Memory B cell (primary cell): ENCODE results near the gene SEC24B.

ENCODE experiments used
- ATAC-seq: fragments of 150-1000 bp; cut with Tn5 transposase; 2 replicates; pipeline ENCODE4 v1.10.0; 2021; ENCODE audit warnings: low read depth, mild to moderate bottlenecking, moderate library complexity
- DNase-seq, 2 donors: peaks; one replicate each; pipeline ENCODE4 v3.0.0; 2022; ENCODE audit warnings: low spot score in 2 of 2
- H3K27ac Mint-ChIP-seq: one replicate; pipeline ENCODE4 v1.8.0; 2022; ENCODE audit warnings: mild to moderate bottlenecking, moderate library complexity, mixed read lengths
- H3K27me3 Mint-ChIP-seq: one replicate; pipeline ENCODE4 v1.8.0; 2022; ENCODE audit warnings: mixed read lengths
- H3K36me3 Mint-ChIP-seq: one replicate; pipeline ENCODE4 v1.8.0; 2022; ENCODE audit warnings: mild to moderate bottlenecking, mixed read lengths
- H3K4me1 Mint-ChIP-seq: one replicate; pipeline ENCODE4 v1.8.0; 2022; ENCODE audit warnings: mixed read lengths
- H3K4me3 Mint-ChIP-seq: one replicate; pipeline ENCODE4 v1.8.0; 2022; ENCODE audit warnings: mild to moderate bottlenecking, moderate library complexity, mixed read lengths
- H3K9me3 Mint-ChIP-seq: one replicate; pipeline ENCODE4 v1.8.0; 2022; ENCODE audit warnings: mixed read lengths

The SEC24B gene

GRCh38 chr4:109433205-109434006, at the start of gene SEC24B:
Gene SEC24B (plus strand): TSS chr4:109433815. CDS start chr4:109433870, 55 bp downstream.
- DNase-seq, result peak; percentile 90 to 94
- Mint-ChIP-seq H3K27ac (peak within 1 kb of the TSS; percentile 87), H3K4me3 (peak within 1 kb of the TSS; percentile 83), H3K4me1 (peaks cover 29% of the 10 kb centered on the region), H3K36me3 (peaks cover 3% of the 10 kb centered on the region), H3K9me3 (no peaks in the 10 kb centered on the region), H3K27me3 (no peaks in the 10 kb centered on the region)
- peak; percentile 90 for ATAC-seq

- no peaks in the 10 kb centered on the region for H3K4me1 Mint-ChIP-seq
- no peak overlapping the region for H3K4me3 Mint-ChIP-seq
- DNase-seq (no peak), ATAC-seq (no peak)
- peaks cover 9% of the 10 kb centered on the region for H3K27me3 Mint-ChIP-seq
- H3K9me3 Mint-ChIP-seq, result no peaks in the 10 kb centered on the region
- no peak overlapping the region for H3K27ac Mint-ChIP-seq
- H3K36me3 Mint-ChIP-seq, result no peaks in the 10 kb centered on the region
These were observed 49.8 kb upstream of the SEC24B start for GRCh38 chr4:109383823-109384222.

DNA sequence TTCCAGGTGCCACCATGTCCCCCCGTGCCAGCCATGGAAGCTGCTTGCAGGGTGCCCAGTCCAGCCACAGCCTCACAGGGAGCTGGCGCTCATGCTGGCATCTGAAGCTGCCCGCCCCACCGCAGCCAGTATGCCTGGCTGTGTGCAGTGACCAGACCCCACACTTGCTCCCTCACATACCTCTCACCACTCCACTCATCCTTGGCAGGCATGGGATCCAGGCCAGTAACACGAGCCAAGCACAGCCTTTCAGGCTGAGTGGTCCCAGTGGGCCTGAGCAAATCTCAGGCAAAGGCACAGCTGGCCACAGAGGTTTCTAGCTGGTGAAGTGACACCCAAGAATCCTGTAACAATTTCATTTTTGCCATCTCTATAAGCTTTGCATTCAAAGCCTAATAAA, 48.4 kb upstream of the SEC24B start:
- Mint-ChIP-seq H3K4me3 (no peak overlapping the region), H3K27ac (no peak overlapping the region), H3K27me3 (peaks cover 9% of the 10 kb centered on the region), H3K4me1 (no peaks in the 10 kb centered on the region), H3K36me3 (no peaks in the 10 kb centered on the region), H3K9me3 (no peaks in the 10 kb centered on the region)
- ATAC-seq, result no peak
- DNase-seq, result no peak

DNA sequence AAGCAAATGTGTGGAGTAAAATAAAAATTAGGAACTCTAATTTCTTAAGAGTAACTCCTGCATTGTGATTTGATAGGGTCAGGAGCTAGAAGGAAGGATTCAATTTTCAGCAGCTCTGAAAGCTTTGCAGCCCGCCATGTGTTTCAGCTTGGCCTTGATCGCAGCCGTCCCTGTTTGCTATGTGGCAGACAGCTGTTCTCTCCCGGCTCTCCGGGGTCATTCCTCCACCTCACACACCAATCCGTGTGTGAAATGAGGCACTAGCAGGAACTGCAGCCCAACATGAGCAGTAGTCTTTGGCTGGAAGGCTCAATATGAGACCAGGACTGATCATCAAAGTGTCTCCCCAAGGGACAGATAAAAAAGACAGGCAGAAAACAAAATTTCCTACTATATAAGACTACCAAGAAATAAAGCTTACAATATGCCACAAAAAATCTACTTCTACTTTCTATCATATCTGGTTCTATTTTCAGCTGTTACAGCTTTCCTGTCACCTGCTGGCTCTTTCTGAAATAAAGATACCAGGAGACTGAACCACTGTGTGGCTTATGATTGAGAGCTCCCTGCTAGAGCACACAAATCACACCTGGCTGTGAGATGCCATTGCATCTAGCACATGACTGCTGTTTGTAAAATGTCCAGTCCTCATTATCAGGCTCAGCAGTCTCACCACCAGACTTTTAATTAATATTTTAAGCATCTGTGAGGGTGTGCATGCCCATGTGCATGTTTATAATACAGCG, 44.1 kb upstream of the SEC24B start:
- no peaks in the 10 kb centered on the region for H3K36me3 Mint-ChIP-seq
- H3K27ac Mint-ChIP-seq, result no peak overlapping the region
- peaks cover 9% of the 10 kb centered on the region for H3K27me3 Mint-ChIP-seq
- no peaks in the 10 kb centered on the region for H3K9me3 Mint-ChIP-seq
- H3K4me1 Mint-ChIP-seq, result no peaks in the 10 kb centered on the region
- ATAC-seq (no peak), DNase-seq (no peak)
- H3K4me3 Mint-ChIP-seq, result no peak overlapping the region

DNA sequence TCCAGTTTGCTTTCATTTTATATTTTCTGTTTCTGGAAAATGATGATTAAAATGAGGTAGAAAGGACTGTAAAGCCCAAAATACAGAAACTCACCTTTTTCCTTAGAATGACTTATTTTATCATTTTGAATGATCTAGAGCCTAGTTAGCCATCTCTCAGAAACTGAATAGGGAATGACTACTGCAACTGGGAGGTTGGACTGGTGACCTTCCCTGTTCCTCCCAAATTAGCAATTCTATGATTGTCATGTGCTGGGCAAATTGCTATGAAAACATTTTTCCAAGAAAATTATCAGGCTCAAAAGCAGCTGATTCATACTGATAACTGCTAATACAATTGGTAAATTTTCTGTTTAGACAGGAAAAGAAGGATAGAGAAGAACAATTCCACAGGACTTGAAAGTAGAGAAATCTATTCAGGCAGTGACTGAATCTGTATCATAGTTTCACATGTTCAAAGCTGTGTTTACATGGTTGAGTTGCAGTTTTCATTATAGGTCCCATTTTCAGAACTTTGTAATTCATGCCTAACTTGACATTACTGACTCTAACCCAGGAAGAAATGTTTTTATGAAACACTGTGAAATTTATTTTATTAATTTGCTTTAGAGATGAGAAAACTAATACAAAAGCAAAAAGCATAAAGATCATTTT, 43.4 kb upstream of the SEC24B start:
- Mint-ChIP-seq H3K4me1 (no peaks in the 10 kb centered on the region), H3K36me3 (no peaks in the 10 kb centered on the region), H3K9me3 (no peaks in the 10 kb centered on the region), H3K4me3 (no peak overlapping the region), H3K27ac (no peak overlapping the region), H3K27me3 (peaks cover 8% of the 10 kb centered on the region)
- no peak for ATAC-seq
- DNase-seq, result no peak

- no peak overlapping the region for H3K27ac Mint-ChIP-seq
- no peaks in the 10 kb centered on the region for H3K36me3 Mint-ChIP-seq
- DNase-seq (no peak), ATAC-seq (no peak)
- H3K4me3 Mint-ChIP-seq, result no peak overlapping the region
- H3K27me3 Mint-ChIP-seq, result peaks cover 2% of the 10 kb centered on the region
- H3K9me3 Mint-ChIP-seq, result no peaks in the 10 kb centered on the region
- no peaks in the 10 kb centered on the region for H3K4me1 Mint-ChIP-seq
These were observed 37.9 kb upstream of the SEC24B start for GRCh38 chr4:109395694-109396093.

- H3K36me3 Mint-ChIP-seq, result no peaks in the 10 kb centered on the region
- peaks cover 2% of the 10 kb centered on the region for H3K27me3 Mint-ChIP-seq
- no peaks in the 10 kb centered on the region for H3K4me1 Mint-ChIP-seq
- H3K27ac Mint-ChIP-seq, result no peak overlapping the region
- no peaks in the 10 kb centered on the region for H3K9me3 Mint-ChIP-seq
- DNase-seq, result no peak
- H3K4me3 Mint-ChIP-seq, result no peak overlapping the region
- ATAC-seq, result no peak
These were observed 34.7 kb upstream of the SEC24B start for GRCh38 chr4:109398928-109399327.

DNA sequence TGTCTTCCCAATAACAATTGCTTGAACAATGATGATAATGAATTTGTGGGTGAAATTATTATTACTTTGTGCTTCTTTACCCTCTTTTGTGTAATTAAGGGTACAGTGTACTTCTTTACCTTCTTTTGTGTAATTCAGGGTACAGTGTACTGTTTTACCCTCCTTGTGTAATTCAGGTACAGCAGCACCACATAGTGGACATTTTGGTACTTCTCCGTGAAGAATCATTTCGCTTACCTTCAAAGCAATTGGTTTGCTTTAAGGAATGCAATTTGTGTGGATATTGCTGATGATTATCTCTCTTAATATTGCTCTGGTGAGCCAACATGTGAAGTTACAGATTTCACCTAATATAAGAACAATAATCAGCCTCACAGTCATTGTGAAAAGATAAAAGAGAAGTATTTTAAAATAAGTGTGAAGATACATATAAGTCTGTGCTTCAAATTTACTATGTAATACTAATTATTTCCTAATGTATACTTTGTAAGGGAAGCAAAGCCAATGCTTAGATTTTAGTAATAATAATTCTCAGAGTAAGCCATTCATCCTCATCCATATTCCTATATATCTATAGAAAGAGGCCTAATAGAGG, 27.2 kb upstream of the SEC24B start:
- DNase-seq, result peak in 1 of 2 donors; percentile 4
- Mint-ChIP-seq H3K9me3 (no peaks in the 10 kb centered on the region), H3K27ac (no peak overlapping the region), H3K27me3 (peaks cover 2% of the 10 kb centered on the region), H3K36me3 (no peaks in the 10 kb centered on the region), H3K4me3 (no peak overlapping the region), H3K4me1 (no peaks in the 10 kb centered on the region)
- ATAC-seq, result peak; percentile 56

DNA sequence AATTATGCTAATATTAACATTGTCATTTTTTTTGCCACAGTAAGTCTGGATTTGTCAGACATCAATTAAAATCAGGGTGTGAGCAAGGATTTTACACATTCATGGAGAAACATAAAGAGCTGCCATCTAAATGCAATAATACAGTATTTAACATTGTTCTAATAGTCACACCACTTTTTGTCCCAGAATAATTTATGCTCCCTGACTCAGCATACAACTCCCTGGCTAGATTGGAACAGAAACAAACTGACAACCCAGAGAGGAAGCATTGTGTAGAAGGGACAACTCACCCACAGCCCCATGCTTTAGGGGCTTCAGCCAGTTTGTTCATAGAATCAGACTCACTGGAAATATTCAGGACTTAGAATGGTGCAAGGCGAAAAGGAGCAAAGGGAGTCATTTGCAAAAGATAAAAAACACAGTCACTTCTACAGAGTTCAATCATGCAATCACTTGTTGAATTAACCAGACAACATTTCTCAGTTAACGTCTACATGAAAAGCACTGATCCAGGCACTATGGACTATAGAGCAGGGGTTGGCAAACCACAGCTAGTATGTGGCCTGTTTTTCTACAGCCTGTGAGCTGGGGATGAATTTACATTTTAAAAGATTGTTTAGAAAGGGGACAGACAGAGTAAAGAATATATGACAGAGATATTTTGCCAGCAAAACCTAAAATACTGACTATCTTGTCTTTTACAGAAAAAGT, 26.4 kb upstream of the SEC24B start:
- no peak for ATAC-seq

DNA sequence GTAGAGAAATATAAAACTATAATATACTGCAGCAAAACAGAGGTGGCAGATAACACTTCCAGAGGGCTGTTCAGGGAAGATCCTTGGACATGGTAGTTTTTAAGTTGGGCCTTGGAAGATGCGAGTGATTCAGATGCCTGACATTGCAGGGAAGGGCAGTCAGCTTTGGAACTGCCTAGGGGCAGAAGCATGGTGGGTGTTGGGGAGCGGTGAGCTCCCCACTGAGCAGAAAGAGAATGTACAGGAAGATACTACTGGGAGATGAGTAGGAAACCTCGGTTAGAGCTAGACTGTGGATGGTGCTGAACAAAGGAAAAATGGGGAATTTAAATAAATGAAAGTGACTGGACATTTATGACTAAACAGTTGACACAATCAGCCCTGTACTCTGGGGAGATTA, 24.9 kb upstream of the SEC24B start:
- DNase-seq (no peak), ATAC-seq (no peak)
- H3K36me3 Mint-ChIP-seq, result no peaks in the 10 kb centered on the region
- H3K4me1 Mint-ChIP-seq, result no peaks in the 10 kb centered on the region
- no peak overlapping the region for H3K27ac Mint-ChIP-seq
- H3K27me3 Mint-ChIP-seq, result no peaks in the 10 kb centered on the region
- no peak overlapping the region for H3K4me3 Mint-ChIP-seq
- no peaks in the 10 kb centered on the region for H3K9me3 Mint-ChIP-seq

More for the DNA sequence above, 26.4 kb upstream of the SEC24B start:
- H3K4me3 Mint-ChIP-seq, result no peak overlapping the region
- H3K4me1 Mint-ChIP-seq, result no peaks in the 10 kb centered on the region
- H3K27me3 Mint-ChIP-seq, result no peaks in the 10 kb centered on the region
- H3K9me3 Mint-ChIP-seq, result no peaks in the 10 kb centered on the region
- no peak for DNase-seq
- no peak overlapping the region for H3K27ac Mint-ChIP-seq
- H3K36me3 Mint-ChIP-seq, result no peaks in the 10 kb centered on the region

GRCh38 chr4:109410226-109410625, 23.4 kb upstream of the SEC24B start:
- no peaks in the 10 kb centered on the region for H3K27me3 Mint-ChIP-seq
- no peak overlapping the region for H3K4me3 Mint-ChIP-seq
- H3K4me1 Mint-ChIP-seq, result no peaks in the 10 kb centered on the region
- ATAC-seq (no peak), DNase-seq (no peak)
- no peaks in the 10 kb centered on the region for H3K9me3 Mint-ChIP-seq
- H3K36me3 Mint-ChIP-seq, result no peaks in the 10 kb centered on the region
- H3K27ac Mint-ChIP-seq, result no peak overlapping the region

DNA sequence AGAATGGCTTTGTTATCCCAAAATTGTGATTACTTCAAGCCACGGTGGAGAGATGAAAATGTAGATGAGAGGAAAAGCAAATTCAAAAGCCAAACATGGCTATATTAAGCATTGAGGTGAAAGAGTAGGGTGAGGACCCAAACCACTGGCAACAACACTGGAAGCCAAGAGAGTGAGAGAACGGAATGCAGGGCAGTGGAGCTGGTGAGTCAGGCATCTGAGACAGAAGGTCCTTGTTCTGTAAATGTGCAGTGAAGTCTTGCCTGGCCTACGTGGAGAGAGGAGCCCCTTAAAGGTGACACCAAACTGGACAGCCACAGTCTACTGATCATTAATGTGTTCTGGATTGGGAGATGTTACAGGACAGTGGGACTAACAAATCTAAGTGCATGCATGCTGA, 22.8 kb upstream of the SEC24B start:
- H3K27ac Mint-ChIP-seq, result no peak overlapping the region
- H3K4me1 Mint-ChIP-seq, result no peaks in the 10 kb centered on the region
- H3K27me3 Mint-ChIP-seq, result no peaks in the 10 kb centered on the region
- H3K36me3 Mint-ChIP-seq, result no peaks in the 10 kb centered on the region
- ATAC-seq (no peak), DNase-seq (no peak)
- H3K4me3 Mint-ChIP-seq, result no peak overlapping the region
- H3K9me3 Mint-ChIP-seq, result no peaks in the 10 kb centered on the region

GRCh38 chr4:109411964-109412363, 21.7 kb upstream of the SEC24B start:
- H3K36me3 Mint-ChIP-seq, result no peaks in the 10 kb centered on the region
- no peaks in the 10 kb centered on the region for H3K9me3 Mint-ChIP-seq
- DNase-seq (no peak), ATAC-seq (no peak)
- H3K27me3 Mint-ChIP-seq, result no peaks in the 10 kb centered on the region
- no peaks in the 10 kb centered on the region for H3K4me1 Mint-ChIP-seq
- H3K27ac Mint-ChIP-seq, result no peak overlapping the region
- no peak overlapping the region for H3K4me3 Mint-ChIP-seq
